Gastrocnemius medialis (tissue), 4 donors: Measurements from ENCODE around the gene BCAP31.

Experiments
- POLR2A ChIP-seq, 2 donors: fragments of 450-650 bp; IDR thresholded peaks; one replicate each; pipeline ENCODE4 v1.6.1; 2017; ENCODE audit warnings: antibody characterized with exemption in 2 of 2, mild to moderate bottlenecking in 2 of 2, moderate library complexity in 2 of 2
- TF ChIP-seq, protein P1 (sequence below), 5 experiments: fragments of 450-650 bp in 3 of 5; fragments of 200-600 bp in 2 of 5; sonication (generic) in 2 of 5; IDR thresholded peaks in 4 of 5; conservative IDR thresholded peaks in 1 of 5; 1 replicate in 4 of 5; 2 replicates in 1 of 5; pipeline ENCODE4 v1.5.1; 2016 to 2019; ENCODE audit warnings: antibody characterized with exemption in 5 of 5, mild to moderate bottlenecking in 3 of 5, moderate library complexity in 3 of 5

DNA sequence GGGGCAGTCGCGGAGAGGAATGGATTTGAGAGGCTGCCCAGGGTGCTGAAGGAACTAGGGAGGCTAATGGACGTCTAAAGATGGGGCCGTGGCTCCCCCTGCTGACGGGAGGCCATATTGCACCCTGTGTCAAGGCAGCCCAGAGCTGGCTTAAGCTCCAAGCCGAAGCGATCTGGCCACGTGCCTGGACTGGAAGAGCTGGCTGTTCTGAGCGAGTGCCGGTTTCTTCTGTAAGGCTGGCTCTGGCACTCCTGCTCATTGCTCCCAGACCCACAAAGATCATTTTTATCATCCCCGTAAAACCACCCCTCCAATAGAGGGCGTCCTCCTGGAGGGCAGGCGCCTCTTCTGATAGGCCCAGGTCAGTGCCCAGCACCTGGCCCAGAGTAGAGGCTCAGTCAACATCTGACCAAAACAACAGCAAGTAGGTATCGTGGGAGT lies 56.2 kb downstream of the BCAP31 start:
- TF ChIP-seq, protein P1, sequence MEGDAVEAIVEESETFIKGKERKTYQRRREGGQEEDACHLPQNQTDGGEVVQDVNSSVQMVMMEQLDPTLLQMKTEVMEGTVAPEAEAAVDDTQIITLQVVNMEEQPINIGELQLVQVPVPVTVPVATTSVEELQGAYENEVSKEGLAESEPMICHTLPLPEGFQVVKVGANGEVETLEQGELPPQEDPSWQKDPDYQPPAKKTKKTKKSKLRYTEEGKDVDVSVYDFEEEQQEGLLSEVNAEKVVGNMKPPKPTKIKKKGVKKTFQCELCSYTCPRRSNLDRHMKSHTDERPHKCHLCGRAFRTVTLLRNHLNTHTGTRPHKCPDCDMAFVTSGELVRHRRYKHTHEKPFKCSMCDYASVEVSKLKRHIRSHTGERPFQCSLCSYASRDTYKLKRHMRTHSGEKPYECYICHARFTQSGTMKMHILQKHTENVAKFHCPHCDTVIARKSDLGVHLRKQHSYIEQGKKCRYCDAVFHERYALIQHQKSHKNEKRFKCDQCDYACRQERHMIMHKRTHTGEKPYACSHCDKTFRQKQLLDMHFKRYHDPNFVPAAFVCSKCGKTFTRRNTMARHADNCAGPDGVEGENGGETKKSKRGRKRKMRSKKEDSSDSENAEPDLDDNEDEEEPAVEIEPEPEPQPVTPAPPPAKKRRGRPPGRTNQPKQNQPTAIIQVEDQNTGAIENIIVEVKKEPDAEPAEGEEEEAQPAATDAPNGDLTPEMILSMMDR (IDR thresholded peaks at IDR 0.05 in 4 of 5, conservative IDR thresholded peaks at IDR 0.05 in 1 of 5) = peak; percentile 47 to 79 (median 70)
- no peak for TF ChIP-seq POLR2A (IDR thresholded peaks at IDR 0.05)
